ENCODE measurements around the gene DGCR8.
A peak's percentile ranks its signal among the peaks of the same experiment; 100 is the strongest.

Gene DGCR8

DNA sequence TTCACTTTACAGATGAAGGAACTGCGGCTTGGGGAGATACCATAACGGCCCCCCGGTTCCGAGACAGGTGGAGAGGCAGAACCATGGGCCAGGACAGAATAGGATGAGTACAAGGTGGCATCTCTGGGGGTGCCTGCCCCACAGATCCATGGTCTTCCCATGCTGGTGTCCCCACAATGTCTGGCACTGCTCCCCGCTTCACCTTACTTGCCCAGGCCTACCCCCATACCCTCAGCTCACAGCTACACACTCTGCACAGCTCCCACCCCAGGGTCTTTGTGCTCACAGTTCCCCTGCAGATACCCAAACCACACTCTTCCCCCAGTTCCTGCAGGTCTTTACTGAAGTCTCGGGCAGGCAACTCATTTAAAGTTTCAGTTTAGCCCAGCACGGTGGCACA is 11.4 kb upstream of the DGCR8 start:
- no peaks in the 10 kb centered on the region for H3K9me3 Mint-ChIP-seq
- intact Hi-C loops (cut with micrococcal nuclease) = no loop called here
- H3K4me1 Mint-ChIP-seq (ENCODE audit: low read depth) = no peaks in the 10 kb centered on the region
- no peak overlapping the region for H3K4me3 Mint-ChIP-seq
- H3K27me3 Mint-ChIP-seq = no peaks in the 10 kb centered on the region
- no peak overlapping the region for H3K27ac Mint-ChIP-seq
- peaks cover 37% of the 10 kb centered on the region for H3K36me3 Mint-ChIP-seq (ENCODE audit: low read depth)

- no peaks in the 10 kb centered on the region for H3K27me3 Mint-ChIP-seq
- H3K36me3 Mint-ChIP-seq (ENCODE audit: low read depth) = peaks cover 28% of the 10 kb centered on the region
- H3K4me3 Mint-ChIP-seq = no peak overlapping the region
- intact Hi-C loops (cut with micrococcal nuclease) = no loop called here
- no peaks in the 10 kb centered on the region for H3K9me3 Mint-ChIP-seq
- H3K4me1 Mint-ChIP-seq (ENCODE audit: low read depth) = no peaks in the 10 kb centered on the region
- no peak overlapping the region for H3K27ac Mint-ChIP-seq
These were observed 10.6 kb upstream of the DGCR8 start for GRCh38 chr22:20069331-20070042.

DNA sequence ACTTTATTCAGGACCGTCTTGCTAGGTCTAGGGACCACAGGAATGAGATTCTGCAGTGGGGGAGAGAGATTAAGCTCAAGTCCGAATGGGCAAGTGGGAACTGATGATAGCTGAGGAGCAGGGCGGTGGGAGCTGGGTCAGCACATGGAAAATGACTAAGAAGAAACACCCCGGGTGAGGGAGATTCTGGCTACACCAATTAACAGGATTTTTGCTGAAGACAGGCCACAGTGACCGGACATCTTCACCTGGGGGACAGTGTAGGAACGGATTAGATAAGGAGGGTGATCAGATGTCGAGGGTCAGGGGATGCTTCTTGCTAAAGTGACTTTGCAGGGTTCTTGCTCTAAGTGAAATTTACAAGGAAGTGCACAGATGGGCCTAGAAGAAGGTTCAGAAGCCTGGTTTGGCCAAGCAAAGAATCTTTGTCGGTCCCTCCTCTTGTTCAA is 8.5 kb upstream of the DGCR8 start:
- H3K36me3 Mint-ChIP-seq (ENCODE audit: low read depth) = peaks cover 8% of the 10 kb centered on the region
- H3K27me3 Mint-ChIP-seq = no peaks in the 10 kb centered on the region
- H3K4me1 Mint-ChIP-seq (ENCODE audit: low read depth) = no peaks in the 10 kb centered on the region
- intact Hi-C loops (cut with micrococcal nuclease) = no loop called here
- H3K9me3 Mint-ChIP-seq = no peaks in the 10 kb centered on the region
- peak overlapping the region; percentile 13 for H3K27ac Mint-ChIP-seq
- H3K4me3 Mint-ChIP-seq = no peak overlapping the region

GRCh38 chr22:20076627-20077172 is 3.3 kb upstream of the DGCR8 start:
- Mint-ChIP-seq H3K9me3 (no peaks in the 10 kb centered on the region), H3K4me3 (no peak overlapping the region), H3K4me1 (ENCODE audit: low read depth) (peaks cover 11% of the 10 kb centered on the region), H3K36me3 (ENCODE audit: low read depth) (no peaks in the 10 kb centered on the region), H3K27ac (no peak overlapping the region), H3K27me3 (no peaks in the 10 kb centered on the region)
- intact Hi-C loops (cut with micrococcal nuclease) = no loop called here

GRCh38 chr22:20080445-20080775 is 369 bp downstream of the DGCR8 start:
- Mint-ChIP-seq H3K9me3 (no peaks in the 10 kb centered on the region), H3K4me1 (ENCODE audit: low read depth) (peaks cover 44% of the 10 kb centered on the region), H3K27me3 (no peaks in the 10 kb centered on the region), H3K36me3 (ENCODE audit: low read depth) (peaks cover 13% of the 10 kb centered on the region), H3K27ac (peak overlapping the region; percentile 79), H3K4me3 (peak overlapping the region; percentile 79)
- intact Hi-C loops (cut with micrococcal nuclease) = loop anchor here (1.0 kb wide), 1 partner anchor 37 kb away; the partner anchor contains the start of gene TRMT2A

DNA sequence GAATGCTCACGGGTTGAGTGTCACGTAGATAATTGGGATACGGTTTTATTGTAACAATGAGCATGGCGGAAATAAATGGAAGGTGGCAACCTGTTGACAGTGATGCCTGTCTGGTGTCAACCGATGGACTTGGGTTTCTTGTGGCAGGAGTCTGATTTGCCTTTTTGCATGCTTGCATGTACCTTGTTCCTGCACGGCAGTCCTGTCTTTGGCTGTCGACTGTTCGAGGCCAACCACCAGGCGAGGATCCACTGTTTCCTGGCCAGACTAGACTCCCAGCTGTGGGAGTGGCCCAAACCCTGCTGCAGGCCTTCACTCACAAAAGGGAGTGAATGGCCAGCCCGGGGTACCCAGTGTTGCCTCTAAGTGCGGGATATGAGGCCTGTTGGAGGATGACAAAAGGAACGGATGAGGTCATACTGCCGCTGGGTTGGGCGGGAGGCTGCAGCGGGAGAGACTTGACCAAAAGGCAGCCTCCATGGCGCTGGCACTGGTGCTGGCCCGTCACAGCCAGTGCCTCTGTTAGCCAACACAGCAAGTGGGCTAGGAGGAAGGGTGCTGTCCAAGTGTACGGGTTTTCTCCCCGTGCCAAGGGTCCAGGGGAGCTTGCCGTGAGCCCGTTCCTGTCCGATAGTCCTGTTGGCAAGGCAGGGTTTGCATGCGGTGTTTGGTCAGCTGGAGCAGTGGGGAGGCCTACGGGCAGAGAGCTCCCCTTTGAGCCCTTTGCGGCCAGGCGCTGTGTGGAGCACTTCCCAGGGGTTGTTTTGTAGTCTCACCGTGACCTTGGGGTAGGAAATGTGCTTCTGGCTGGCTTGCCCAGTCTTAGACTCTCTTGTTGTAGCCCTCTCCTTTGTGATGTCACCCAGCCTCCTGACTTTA is 974 bp downstream of the DGCR8 start:
- H3K27ac Mint-ChIP-seq = peak overlapping the region; percentile 79
- no peaks in the 10 kb centered on the region for H3K27me3 Mint-ChIP-seq
- no peaks in the 10 kb centered on the region for H3K9me3 Mint-ChIP-seq
- peaks cover 44% of the 10 kb centered on the region for H3K4me1 Mint-ChIP-seq (ENCODE audit: low read depth)
- intact Hi-C loops (cut with micrococcal nuclease) = loop anchor here (1.0 kb wide), 1 partner anchor 36 kb away; the partner anchor contains the start of gene TRMT2A
- H3K4me3 Mint-ChIP-seq = peak overlapping the region; percentile 79
- H3K36me3 Mint-ChIP-seq (ENCODE audit: low read depth) = peaks cover 19% of the 10 kb centered on the region

GRCh38 chr22:20083157-20083890 is 3.3 kb downstream of the DGCR8 start:
- H3K36me3 Mint-ChIP-seq (ENCODE audit: low read depth) = peaks cover 42% of the 10 kb centered on the region
- H3K4me1 Mint-ChIP-seq (ENCODE audit: low read depth) = peaks cover 44% of the 10 kb centered on the region
- no peak overlapping the region for H3K27ac Mint-ChIP-seq
- no peak overlapping the region for H3K4me3 Mint-ChIP-seq
- no peaks in the 10 kb centered on the region for H3K9me3 Mint-ChIP-seq
- intact Hi-C loops (cut with micrococcal nuclease) = no loop called here
- H3K27me3 Mint-ChIP-seq = no peaks in the 10 kb centered on the region

GRCh38 chr22:20083891-20084546 is 4.0 kb downstream of the DGCR8 start:
- H3K4me3 Mint-ChIP-seq = no peak overlapping the region
- peak overlapping the region; percentile 28 for H3K27ac Mint-ChIP-seq
- H3K36me3 Mint-ChIP-seq (ENCODE audit: low read depth) = peaks cover 49% of the 10 kb centered on the region
- intact Hi-C loops (cut with micrococcal nuclease) = no loop called here
- H3K27me3 Mint-ChIP-seq = no peaks in the 10 kb centered on the region
- peaks cover 44% of the 10 kb centered on the region for H3K4me1 Mint-ChIP-seq (ENCODE audit: low read depth)
- no peaks in the 10 kb centered on the region for H3K9me3 Mint-ChIP-seq

DNA sequence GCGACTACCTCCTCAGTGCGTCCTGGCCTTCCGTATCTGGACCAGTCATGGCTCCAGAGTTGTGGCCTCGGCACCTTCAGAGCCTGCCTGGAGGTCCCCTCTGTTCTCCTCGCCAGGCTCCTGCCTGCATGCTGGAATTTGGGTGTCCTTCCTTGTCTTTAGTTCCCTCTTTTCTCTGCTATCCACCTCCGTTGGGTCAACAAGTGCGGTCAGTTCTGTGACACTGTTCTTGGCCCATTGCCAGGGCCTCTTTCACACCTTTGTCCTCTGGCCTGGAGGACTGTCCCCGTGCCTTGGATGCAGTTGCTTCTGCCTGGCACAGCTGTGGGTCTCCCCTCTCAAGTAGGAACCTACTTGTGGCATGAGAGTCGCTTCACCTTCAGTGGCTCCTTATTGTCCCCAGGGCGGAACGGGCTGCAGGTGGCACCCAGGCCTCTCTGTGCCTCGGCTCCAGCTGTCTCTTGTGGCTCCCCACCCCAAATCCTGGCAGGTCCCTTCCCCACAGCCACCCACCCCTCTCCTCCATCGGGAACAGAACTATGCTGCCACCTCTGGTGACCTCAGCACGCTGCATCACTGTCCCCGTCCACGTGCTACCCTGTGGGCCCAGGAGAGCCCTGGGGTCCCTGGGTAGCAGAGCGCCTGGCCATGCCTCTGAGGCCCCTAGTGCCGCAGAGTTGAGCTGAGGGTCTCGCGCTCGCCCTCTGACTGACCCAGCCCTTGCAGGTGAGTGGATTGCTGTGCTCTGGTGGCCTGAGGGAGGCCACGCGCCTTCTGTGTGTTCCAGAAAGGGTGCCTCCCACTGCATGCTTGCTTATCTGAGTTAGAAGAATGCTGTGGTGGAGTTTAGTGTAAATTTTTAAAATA is 4.7 kb downstream of the DGCR8 start:
- Mint-ChIP-seq H3K36me3 (ENCODE audit: low read depth) (peaks cover 56% of the 10 kb centered on the region), H3K4me3 (no peak overlapping the region), H3K4me1 (ENCODE audit: low read depth) (peaks cover 44% of the 10 kb centered on the region), H3K9me3 (no peaks in the 10 kb centered on the region), H3K27me3 (no peaks in the 10 kb centered on the region), H3K27ac (peak overlapping the region; percentile 28)
- intact Hi-C loops (cut with micrococcal nuclease) = no loop called here

GRCh38 chr22:20085651-20086050 is 5.6 kb downstream of the DGCR8 start:
- H3K27me3 Mint-ChIP-seq = no peaks in the 10 kb centered on the region
- no peak overlapping the region for H3K4me3 Mint-ChIP-seq
- H3K27ac Mint-ChIP-seq = no peak overlapping the region
- H3K4me1 Mint-ChIP-seq (ENCODE audit: low read depth) = peaks cover 53% of the 10 kb centered on the region
- intact Hi-C loops (cut with micrococcal nuclease) = no loop called here
- no peaks in the 10 kb centered on the region for H3K9me3 Mint-ChIP-seq
- peaks cover 65% of the 10 kb centered on the region for H3K36me3 Mint-ChIP-seq (ENCODE audit: low read depth)

DNA sequence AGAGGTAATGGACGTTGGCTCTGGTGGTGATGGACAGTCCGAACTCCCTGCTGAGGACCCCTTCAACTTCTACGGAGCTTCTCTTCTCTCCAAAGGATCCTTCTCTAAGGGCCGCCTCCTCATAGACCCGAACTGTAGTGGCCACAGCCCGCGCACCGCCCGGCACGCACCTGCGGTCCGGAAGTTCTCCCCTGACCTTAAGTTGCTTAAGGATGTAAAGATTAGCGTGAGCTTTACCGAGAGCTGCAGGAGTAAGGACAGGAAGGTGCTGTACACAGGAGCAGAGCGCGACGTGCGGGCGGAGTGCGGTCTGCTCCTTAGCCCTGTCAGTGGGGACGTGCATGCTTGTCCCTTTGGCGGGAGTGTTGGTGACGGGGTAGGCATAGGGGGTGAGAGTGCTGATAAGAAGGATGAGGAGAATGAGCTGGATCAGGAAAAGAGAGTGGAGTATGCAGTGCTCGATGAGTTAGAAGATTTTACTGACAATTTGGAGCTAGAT is 6.1 kb downstream of the DGCR8 start:
- H3K27ac Mint-ChIP-seq = no peak overlapping the region
- peaks cover 70% of the 10 kb centered on the region for H3K36me3 Mint-ChIP-seq (ENCODE audit: low read depth)
- H3K4me3 Mint-ChIP-seq = no peak overlapping the region
- peaks cover 50% of the 10 kb centered on the region for H3K4me1 Mint-ChIP-seq (ENCODE audit: low read depth)
- H3K27me3 Mint-ChIP-seq = no peaks in the 10 kb centered on the region
- intact Hi-C loops (cut with micrococcal nuclease) = no loop called here
- H3K9me3 Mint-ChIP-seq = no peaks in the 10 kb centered on the region

DNA sequence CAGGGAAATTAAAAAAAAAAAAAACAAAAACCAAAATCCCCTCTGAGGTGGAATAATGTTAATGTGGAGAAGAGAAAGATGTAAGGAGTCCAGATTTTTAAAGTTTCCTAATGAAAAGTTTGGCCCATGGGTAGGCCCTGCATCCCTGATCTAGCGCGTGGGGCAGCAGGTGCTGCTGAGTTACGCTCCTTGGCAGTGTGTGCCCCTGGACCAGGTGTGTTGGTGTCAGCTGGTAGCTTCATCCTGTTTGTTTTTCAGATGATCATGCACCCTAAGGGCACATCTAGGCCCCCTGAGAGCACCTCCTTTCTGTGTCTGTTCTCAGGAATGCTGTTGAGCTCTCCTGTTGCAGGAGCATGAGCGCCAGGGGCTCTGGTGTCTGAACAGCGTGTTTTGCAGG is 6.7 kb downstream of the DGCR8 start:
- Mint-ChIP-seq H3K9me3 (no peaks in the 10 kb centered on the region), H3K27ac (no peak overlapping the region), H3K4me1 (ENCODE audit: low read depth) (peaks cover 44% of the 10 kb centered on the region), H3K36me3 (ENCODE audit: low read depth) (peaks cover 76% of the 10 kb centered on the region), H3K4me3 (no peak overlapping the region), H3K27me3 (no peaks in the 10 kb centered on the region)
- intact Hi-C loops (cut with micrococcal nuclease) = no loop called here
